Cerebellar nuclear complex (tissue), 1 donor: ENCODE data around the gene TRMT44.

Experiments
- DNase-seq, 2 experiments: peaks; one replicate each; lab custom pipeline; 2025; lab: John Stamatoyannopoulos, UW

Gene TRMT44

GRCh38 chr4:8435656-8436121, 4.9 kb upstream of the TRMT44 start:
- DNase-seq = no peak

- DNase-seq = no peak
Observed at GRCh38 chr4:8437281-8437680, 3.3 kb upstream of the TRMT44 start.

GRCh38 chr4:8438743-8439142, 1.8 kb upstream of the TRMT44 start:
- no peak for DNase-seq

GRCh38 chr4:8439168-8439567, 1.4 kb upstream of the TRMT44 start:
- DNase-seq = no peak

GRCh38 chr4:8439914-8440491, 574 bp upstream of the TRMT44 start:
- no peak for DNase-seq

GRCh38 chr4:8441499-8442091, 1.0 kb downstream of the TRMT44 start:
- no peak for DNase-seq

- no peak for DNase-seq
Observed at GRCh38 chr4:8442596-8443358, 2.2 kb downstream of the TRMT44 start.

- no peak for DNase-seq
Observed at GRCh38 chr4:8443801-8444200, 3.2 kb downstream of the TRMT44 start.

GRCh38 chr4:8446122-8446521, 5.5 kb downstream of the TRMT44 start:
- DNase-seq = no peak

GRCh38 chr4:8451440-8452182, 11.0 kb downstream of the TRMT44 start:
- no peak for DNase-seq

GRCh38 chr4:8453957-8454356, 13.4 kb downstream of the TRMT44 start:
- no peak for DNase-seq

- no peak for DNase-seq
Observed at GRCh38 chr4:8457646-8458252, 17.2 kb downstream of the TRMT44 start.

GRCh38 chr4:8459867-8460445, 19.4 kb downstream of the TRMT44 start:
- DNase-seq = no peak

- DNase-seq = no peak
Observed at GRCh38 chr4:8461086-8461485, 20.5 kb downstream of the TRMT44 start.

- DNase-seq = no peak
Observed at GRCh38 chr4:8461616-8462015, 21.0 kb downstream of the TRMT44 start.

GRCh38 chr4:8463811-8464210, 23.2 kb downstream of the TRMT44 start:
- no peak for DNase-seq

- no peak for DNase-seq
Observed at GRCh38 chr4:8464381-8464780, 23.8 kb downstream of the TRMT44 start.

- DNase-seq = no peak
Observed at GRCh38 chr4:8465615-8466611, 25.3 kb downstream of the TRMT44 start.

- DNase-seq = no peak
Observed at GRCh38 chr4:8467016-8467415, 26.4 kb downstream of the TRMT44 start.

GRCh38 chr4:8468746-8469535, 28.4 kb downstream of the TRMT44 start:
- no peak for DNase-seq
